IPS-18c (cell line): ENCODE data around the gene CRADD.
A peak's percentile ranks its signal among the peaks of the same experiment; 100 is the strongest.
"Not testable (repeated sequence)": the region's sequence is repeated elsewhere in the genome, so short reads cannot be mapped to it uniquely, and the experiment has no call there.

Experiments used
- H3K4me3 ChIP-seq: 2 replicates; pipeline ENCODE4 v1.7.0; 2013; ENCODE audit warnings: low read depth, mild to moderate bottlenecking, low read length, moderate library complexity; ENCODE audit not compliant: insufficient read depth
- H3K9me3 ChIP-seq: one replicate; pipeline ENCODE4 v1.6.1; 2013; ENCODE audit warnings: mild to moderate bottlenecking, low read length, moderate library complexity; ENCODE audit not compliant: control insufficient read depth, insufficient read depth

CRADD gene

GRCh38 chr12:93677195-93678064 lies at the start of gene CRADD:
Gene CRADD, plus strand, starts transcription at chr12:93677375.
- H3K9me3 ChIP-seq: no peaks in the 10 kb centered on the region
- H3K4me3 ChIP-seq: peak within 1 kb of the TSS; percentile 67

- no peak overlapping the region for H3K4me3 ChIP-seq
Measured at GRCh38 chr12:93632383-93632782, 44.8 kb upstream of the CRADD start.

GRCh38 chr12:93634416-93634815 lies 42.8 kb upstream of the CRADD start:
- Histone ChIP-seq H3K9me3 (peaks cover 2% of the 10 kb centered on the region), H3K4me3 (no peak overlapping the region)

More at GRCh38 chr12:93632383-93632782, 44.8 kb upstream of the CRADD start:
- no peaks in the 10 kb centered on the region for H3K9me3 ChIP-seq

- Histone ChIP-seq H3K9me3 (peaks cover 2% of the 10 kb centered on the region), H3K4me3 (no peak overlapping the region)
Measured at GRCh38 chr12:93636708-93637107, 40.5 kb upstream of the CRADD start.

DNA sequence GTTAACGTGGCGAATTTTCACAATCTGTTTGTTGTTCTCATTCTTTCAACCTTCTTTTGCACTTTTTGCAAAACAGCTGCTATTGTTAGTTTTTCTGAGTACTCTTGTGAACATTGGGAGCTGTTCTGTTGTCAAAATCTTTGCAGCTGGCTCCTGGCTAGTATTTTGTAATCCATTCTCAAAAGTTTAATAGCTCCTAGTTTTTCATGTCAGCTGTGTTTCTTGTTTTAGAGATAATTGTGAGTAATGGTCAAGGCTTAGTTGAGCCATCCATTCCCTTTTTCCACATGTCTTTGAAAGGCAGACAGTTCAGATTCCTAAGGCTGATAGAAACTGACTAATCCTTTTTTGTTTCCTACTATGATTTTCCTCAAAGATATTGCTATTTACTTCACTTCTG lies 39.1 kb upstream of the CRADD start:
- Histone ChIP-seq H3K4me3 (no peak overlapping the region), H3K9me3 (peaks cover 2% of the 10 kb centered on the region)

- peaks cover 2% of the 10 kb centered on the region for H3K9me3 ChIP-seq
- H3K4me3 ChIP-seq: no peak overlapping the region
Measured at GRCh38 chr12:93638954-93639353, 38.2 kb upstream of the CRADD start.

- Histone ChIP-seq H3K9me3 (peaks cover 2% of the 10 kb centered on the region), H3K4me3 (no peak overlapping the region)
Measured at GRCh38 chr12:93639406-93639805, 37.8 kb upstream of the CRADD start.

DNA sequence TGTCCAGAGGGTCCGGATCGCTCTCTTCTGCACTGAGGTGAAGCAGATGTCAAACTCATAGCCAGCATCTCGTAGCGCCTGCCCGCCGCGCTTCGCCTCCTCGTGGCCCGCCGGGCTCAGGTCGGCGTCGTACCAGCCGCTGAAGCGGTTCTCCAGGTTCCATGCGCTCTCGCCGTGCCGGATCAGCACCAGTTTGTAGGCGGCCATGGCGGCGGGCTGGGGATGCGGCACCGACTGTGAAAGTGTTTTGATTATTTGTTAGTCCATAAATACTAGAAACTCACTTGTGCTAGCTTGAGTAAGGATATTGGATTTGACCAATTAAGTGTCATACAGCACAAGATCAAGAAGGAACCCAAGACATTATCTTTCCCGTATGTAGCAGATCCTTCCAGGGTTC lies 35.8 kb upstream of the CRADD start:
- not testable (repeated sequence) for H3K4me3 ChIP-seq, H3K9me3 ChIP-seq

DNA sequence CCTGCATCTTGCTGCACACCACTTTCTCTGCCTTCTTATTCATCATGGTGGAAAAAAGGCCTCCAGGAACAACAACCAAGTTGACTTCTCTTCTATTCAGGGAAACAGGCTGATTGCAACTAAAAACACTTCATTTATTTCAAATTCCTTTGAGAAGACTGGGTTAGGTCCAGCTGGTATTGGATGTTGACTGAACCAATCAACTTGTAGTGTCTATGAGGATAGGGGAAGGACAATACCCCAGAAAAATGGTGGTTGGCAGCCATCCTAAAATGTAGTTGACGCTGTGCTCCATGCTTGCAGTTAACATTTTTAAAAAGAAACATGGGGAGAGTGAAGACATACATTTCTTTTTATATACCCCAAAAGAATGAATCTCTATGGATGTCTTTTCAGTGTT lies 34.4 kb upstream of the CRADD start:
- Histone ChIP-seq H3K4me3 (no peak overlapping the region), H3K9me3 (peaks cover 2% of the 10 kb centered on the region)

- Histone ChIP-seq H3K4me3 (no peak overlapping the region), H3K9me3 (no peaks in the 10 kb centered on the region)
Measured at GRCh38 chr12:93645702-93646101, 31.5 kb upstream of the CRADD start.

DNA sequence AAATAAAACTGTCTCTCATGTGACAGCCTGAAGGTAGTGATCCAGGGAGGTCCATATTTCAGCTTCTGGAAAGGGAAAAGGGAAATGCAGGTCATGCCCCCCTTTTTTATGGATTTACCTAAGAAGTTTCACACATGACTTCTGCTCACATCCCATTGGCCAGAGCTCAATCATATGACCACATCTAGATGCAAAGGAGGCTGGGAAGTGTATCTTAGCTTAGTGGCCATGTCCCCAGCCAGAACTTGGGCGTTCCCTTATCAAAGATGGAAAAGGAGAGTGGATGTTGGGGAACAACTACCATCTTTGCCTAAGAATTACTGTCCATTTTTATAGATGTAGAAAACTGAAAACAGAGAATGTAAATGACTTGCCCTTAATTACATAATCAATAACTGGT lies 26.5 kb upstream of the CRADD start:
- H3K4me3 ChIP-seq: no peak overlapping the region

DNA sequence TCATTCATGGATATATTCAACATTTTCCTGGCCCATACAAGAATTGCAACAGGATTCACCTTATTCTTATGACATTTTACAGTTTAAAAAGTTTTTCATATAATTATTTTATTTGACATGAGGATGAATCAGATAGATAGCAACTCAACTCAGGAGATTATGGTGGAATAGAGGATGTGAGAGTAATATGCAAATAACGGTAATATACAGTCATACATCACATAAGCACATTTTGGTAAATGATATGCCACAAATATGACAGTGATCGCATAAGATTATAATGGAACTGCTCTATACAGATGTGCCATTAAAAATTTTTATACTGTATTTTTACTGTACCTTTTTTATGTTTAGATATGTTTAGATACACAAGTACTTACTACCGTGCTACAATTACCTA lies 24.1 kb upstream of the CRADD start:
- Histone ChIP-seq H3K9me3 (no peaks in the 10 kb centered on the region), H3K4me3 (no peak overlapping the region)

More for the DNA sequence above, 26.5 kb upstream of the CRADD start:
- H3K9me3 ChIP-seq: no peaks in the 10 kb centered on the region

GRCh38 chr12:93653712-93654111 lies 23.5 kb upstream of the CRADD start:
- H3K9me3 ChIP-seq: no peaks in the 10 kb centered on the region

DNA sequence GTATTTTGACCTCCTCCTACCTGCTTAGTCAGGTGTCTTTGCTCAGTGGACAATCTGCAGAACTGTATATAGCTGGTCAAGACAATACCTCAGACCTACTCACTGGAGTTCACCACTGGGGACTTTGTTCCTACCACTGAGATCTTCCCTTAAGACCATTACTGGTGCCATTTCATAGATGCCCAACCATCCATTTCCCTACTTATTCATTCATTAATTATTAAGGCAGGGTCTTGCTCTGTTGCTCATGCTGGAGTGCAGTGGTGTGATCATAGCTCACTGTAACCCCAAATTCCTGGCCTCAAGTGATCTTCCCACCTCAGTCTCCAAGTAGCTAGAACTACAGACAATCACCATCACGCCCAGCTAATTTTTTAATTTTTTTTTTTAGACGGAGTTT lies 22.8 kb upstream of the CRADD start:
- no peaks in the 10 kb centered on the region for H3K9me3 ChIP-seq
- H3K4me3 ChIP-seq: no peak overlapping the region

More at GRCh38 chr12:93653712-93654111, 23.5 kb upstream of the CRADD start:
- H3K4me3 ChIP-seq: no peak overlapping the region

DNA sequence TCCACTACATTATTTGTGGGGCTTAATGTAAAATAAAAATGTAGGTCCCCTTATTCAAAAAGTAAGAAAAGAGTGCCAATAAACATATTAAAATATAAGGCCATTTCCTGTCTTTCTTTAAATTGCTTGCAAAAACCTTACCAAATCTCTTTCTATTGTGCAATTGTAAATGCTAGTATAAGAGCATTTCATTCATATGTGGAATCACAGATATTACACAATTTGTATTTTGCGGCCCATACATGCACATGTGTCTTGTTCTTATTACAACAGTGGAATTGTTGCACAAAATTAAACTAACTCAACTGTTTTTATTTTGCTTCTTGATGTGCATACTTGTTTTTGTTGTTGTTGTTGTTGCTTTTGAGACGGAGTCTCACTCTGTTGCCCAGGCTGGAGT lies 20.1 kb upstream of the CRADD start:
- H3K9me3 ChIP-seq: no peaks in the 10 kb centered on the region
- no peak overlapping the region for H3K4me3 ChIP-seq

- Histone ChIP-seq H3K4me3 (no peak overlapping the region), H3K9me3 (no peaks in the 10 kb centered on the region)
Measured at GRCh38 chr12:93661021-93661420, 16.2 kb upstream of the CRADD start.

DNA sequence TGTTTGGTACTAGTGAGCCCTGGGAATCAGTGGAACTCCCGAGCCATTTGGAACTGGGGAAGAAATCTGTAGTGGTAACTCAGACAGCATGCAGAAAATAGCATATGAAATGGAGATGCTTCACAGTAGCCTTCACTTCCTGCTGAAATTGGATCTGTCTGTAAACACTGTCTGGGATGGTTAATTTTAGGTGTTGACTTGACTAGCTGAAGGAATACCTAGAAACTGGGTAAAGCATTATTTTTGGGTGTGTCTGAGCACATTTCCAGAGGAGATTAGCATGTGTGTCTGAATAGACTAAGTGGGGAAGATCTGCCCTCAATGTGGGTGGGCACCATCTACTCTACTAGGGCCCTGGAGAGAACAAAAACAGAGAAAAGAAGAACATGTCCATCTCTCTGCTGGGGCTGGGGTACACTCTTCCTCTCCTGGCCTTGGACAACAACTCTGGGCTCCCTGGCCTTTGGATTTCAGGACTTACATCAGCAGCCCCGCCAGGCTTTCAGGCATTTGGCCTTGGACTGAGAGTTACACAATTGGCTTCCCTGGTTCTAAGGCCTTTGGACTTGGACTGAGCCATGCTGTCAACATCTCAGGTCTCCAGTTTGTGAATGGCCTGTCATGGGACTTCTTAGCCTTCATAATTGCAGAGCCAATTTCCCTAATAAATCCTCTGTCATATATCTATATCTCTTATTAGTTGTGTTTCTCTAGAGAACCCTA lies 14.0 kb upstream of the CRADD start:
- no peak overlapping the region for H3K4me3 ChIP-seq
- no peaks in the 10 kb centered on the region for H3K9me3 ChIP-seq

DNA sequence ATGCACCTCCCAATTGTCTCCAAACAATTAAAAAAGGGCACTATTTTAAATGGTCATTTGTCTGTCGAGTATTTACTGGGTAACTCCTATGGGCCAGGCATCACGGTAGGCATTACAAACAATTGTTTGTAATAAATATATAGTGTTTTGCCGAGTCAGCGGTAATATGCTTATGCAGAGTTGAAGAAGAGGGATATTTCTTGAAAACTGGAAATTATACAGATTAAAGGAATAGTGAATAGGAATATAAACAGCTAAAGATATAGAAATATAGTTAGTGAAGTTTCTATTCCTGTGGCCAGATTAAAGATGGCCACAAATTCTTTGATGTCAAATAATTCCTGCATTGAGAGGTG lies 13.5 kb upstream of the CRADD start:
- H3K9me3 ChIP-seq: no peaks in the 10 kb centered on the region
- H3K4me3 ChIP-seq: no peak overlapping the region
